ENCODE measurements around the gene SORBS2. TPM values are rescaled to one million over a fixed set of nuclear protein-coding genes. Genes with fewer than 3 reads are reported as not detected.

The SORBS2 gene
- total RNA-seq, 4 donors from 2014 or later: 640 to 1,569 (median 1,016) TPM

- WGBS, 2 donors (ENCODE audit: low coverage in 1 of 2): 73 to 83% methylated on average over 5 to 7 of the region's 7 CpGs
- H3K4me3 ChIP-seq: no peak overlapping the region
- H3K4me1 ChIP-seq: peaks cover 0 to 28% (median 0%) of the 10 kb centered on the region in 3 donors
These were observed 160.1 kb downstream of the SORBS2 start for GRCh38 chr4:185651851-185652250.

GRCh38 chr4:185651137-185651677, 160.8 kb downstream of the SORBS2 start:
- no peaks in the 10 kb centered on the region for H3K9me3 ChIP-seq
- TF ChIP-seq POLR2A (IDR thresholded peaks at IDR 0.05) (no peak), EP300 (IDR thresholded peaks at IDR 0.05) (no peak), POLR2AphosphoS5 (IDR thresholded peaks at IDR 0.05) (no peak), CTCF (IDR thresholded peaks at IDR 0.05) (no peak)
- peaks cover 0 to 27% (median 0%) of the 10 kb centered on the region in 3 donors for H3K4me1 ChIP-seq
- WGBS, 2 donors (ENCODE audit: low coverage in 1 of 2): 63 to 68% methylated on average over 4 to 5 of the region's 5 CpGs
- no peaks in the 10 kb centered on the region for H3K27me3 ChIP-seq
- H3K36me3 ChIP-seq: peaks cover 0 to 62% of the 10 kb centered on the region in 2 donors
- ATAC-seq: no peak
- no peak overlapping the region for H3K4me3 ChIP-seq
- peak overlapping the region in 3 of 4 donors; percentile 6 to 83 (median 35) for H3K27ac ChIP-seq

More at GRCh38 chr4:185651851-185652250, 160.1 kb downstream of the SORBS2 start:
- no peak for TF ChIP-seq POLR2AphosphoS5 (IDR thresholded peaks at IDR 0.05)
- Histone ChIP-seq H3K27ac (peak overlapping the region in 3 of 4 donors; percentile 32 to 83 (median 48)), H3K27me3 (no peaks in the 10 kb centered on the region), H3K36me3 (peaks cover 0 to 56% of the 10 kb centered on the region in 2 donors), H3K9me3 (no peaks in the 10 kb centered on the region)
- ATAC-seq: no peak

- WGBS, 2 donors (ENCODE audit: low coverage in 1 of 2): 63 to 88% methylated on average over 4 of the region's 4 CpGs
- H3K9me3 ChIP-seq: no peaks in the 10 kb centered on the region
- peaks cover 0 to 27% (median 0%) of the 10 kb centered on the region in 3 donors for H3K4me1 ChIP-seq
- no peak for TF ChIP-seq EP300 (IDR thresholded peaks at IDR 0.05)
- TF ChIP-seq POLR2AphosphoS5 (IDR thresholded peaks at IDR 0.05): no peak
- no peak for TF ChIP-seq CTCF (IDR thresholded peaks at IDR 0.05)
- TF ChIP-seq POLR2A (IDR thresholded peaks at IDR 0.05): no peak
- no peak for ATAC-seq
- no peak overlapping the region for H3K4me3 ChIP-seq
- no peaks in the 10 kb centered on the region for H3K27me3 ChIP-seq
- peaks cover 8 to 88% of the 10 kb centered on the region in 2 donors for H3K36me3 ChIP-seq
- no peak overlapping the region for H3K27ac ChIP-seq
These were observed 163.4 kb downstream of the SORBS2 start for GRCh38 chr4:185648631-185649030.

- no peak overlapping the region for H3K27ac ChIP-seq
- ATAC-seq: no peak
- 100% methylated on average over 1 of the region's 1 CpG; no CpG with 5 or more reads in 1 of the 2 donors for WGBS, 2 donors (ENCODE audit: low coverage in 1 of 2)
- H3K4me3 ChIP-seq: no peak overlapping the region
- TF ChIP-seq POLR2A (IDR thresholded peaks at IDR 0.05) (no peak), EP300 (IDR thresholded peaks at IDR 0.05) (no peak), POLR2AphosphoS5 (IDR thresholded peaks at IDR 0.05) (no peak), CTCF (IDR thresholded peaks at IDR 0.05) (no peak)
- H3K9me3 ChIP-seq: no peaks in the 10 kb centered on the region
- no peaks in the 10 kb centered on the region for H3K27me3 ChIP-seq
- peaks cover 0 to 20% (median 4%) of the 10 kb centered on the region in 3 donors for H3K4me1 ChIP-seq
- H3K36me3 ChIP-seq: peaks cover 8 to 73% of the 10 kb centered on the region in 2 donors
These were observed 166.6 kb downstream of the SORBS2 start for GRCh38 chr4:185645403-185645802.

GRCh38 chr4:185644408-185644807, 167.6 kb downstream of the SORBS2 start:
- no peak for TF ChIP-seq EP300 (IDR thresholded peaks at IDR 0.05)
- TF ChIP-seq POLR2AphosphoS5 (IDR thresholded peaks at IDR 0.05): no peak
- 85 to 87% methylated on average over 4 of the region's 4 CpGs for WGBS, 2 donors (ENCODE audit: low coverage in 1 of 2)
- peaks cover 0 to 15% (median 4%) of the 10 kb centered on the region in 3 donors for H3K4me1 ChIP-seq
- H3K27ac ChIP-seq: no peak overlapping the region
- peaks cover 8 to 64% of the 10 kb centered on the region in 2 donors for H3K36me3 ChIP-seq
- no peaks in the 10 kb centered on the region for H3K27me3 ChIP-seq
- H3K9me3 ChIP-seq: no peaks in the 10 kb centered on the region
- H3K4me3 ChIP-seq: no peak overlapping the region
- ATAC-seq: no peak

GRCh38 chr4:185642907-185643306, 169.1 kb downstream of the SORBS2 start:
- Histone ChIP-seq H3K27ac (peak overlapping the region in 2 of 4 donors; percentile 12 to 15), H3K36me3 (peaks cover 8 to 57% of the 10 kb centered on the region in 2 donors), H3K27me3 (no peaks in the 10 kb centered on the region), H3K9me3 (no peaks in the 10 kb centered on the region), H3K4me1 (peaks cover 0 to 22% (median 4%) of the 10 kb centered on the region in 3 donors), H3K4me3 (no peak overlapping the region)
- 60 to 85% methylated on average over 1 to 3 of the region's 3 CpGs for WGBS, 2 donors (ENCODE audit: low coverage in 1 of 2)
- TF ChIP-seq CTCF (IDR thresholded peaks at IDR 0.05) (no peak), EP300 (IDR thresholded peaks at IDR 0.05) (no peak), POLR2AphosphoS5 (IDR thresholded peaks at IDR 0.05) (no peak), POLR2A (IDR thresholded peaks at IDR 0.05) (no peak)
- peak; percentile 34 for ATAC-seq

Data from gastroesophageal sphincter (tissue), 4 donors.